OCI-LY1 (cell line): ENCODE results near the gene ZNF697.

Experiments
- H2AFZ ChIP-seq: fragments of 200-600 bp; sonication (generic), shearing (Covaris generic); 2 replicates; pipeline ENCODE4 v1.6.0; 2014; ENCODE audit warnings: antibody characterized with exemption, mild to moderate bottlenecking, low read length
- H3F3A ChIP-seq: fragments of 200-600 bp; sonication (generic), shearing (Covaris generic); 2 replicates; pipeline ENCODE4 v1.6.0; 2014; ENCODE audit warnings: mild to moderate bottlenecking, antibody characterized with exemption, low read length, moderate library complexity; ENCODE audit not compliant: insufficient read depth
- H3K27ac ChIP-seq: fragments of 200-600 bp; sonication (generic); 2 replicates; pipeline ENCODE4 v1.5.1; 2014; ENCODE audit warnings: low read length, mixed run types, mild to moderate bottlenecking, low read depth; ENCODE audit not compliant: poor library complexity, severe bottlenecking
- H3K27me3 ChIP-seq: fragments of 200-600 bp; sonication (generic); 2 replicates; pipeline ENCODE4 v1.6.0; 2014; ENCODE audit warnings: antibody characterized with exemption, mild to moderate bottlenecking, low read length, moderate library complexity; ENCODE audit not compliant: insufficient read depth
- H3K36me3 ChIP-seq: fragments of 200-600 bp; sonication (generic); 2 replicates; pipeline ENCODE4 v1.6.1; 2014; ENCODE audit warnings: mild to moderate bottlenecking, antibody characterized with exemption, low read length, moderate library complexity, mixed read lengths; ENCODE audit not compliant: insufficient read depth
- H3K4me1 ChIP-seq: fragments of 200-600 bp; sonication (generic); 2 replicates; pipeline ENCODE4 v1.5.1; 2014; ENCODE audit warnings: mild to moderate bottlenecking, low read length, moderate library complexity; ENCODE audit not compliant: insufficient read depth, severe bottlenecking
- H3K4me2 ChIP-seq: fragments of 200-600 bp; sonication (generic), shearing (Covaris generic); 2 replicates; pipeline ENCODE4 v1.6.1; 2014; ENCODE audit warnings: low read length
- H3K4me3 ChIP-seq: fragments of 200-600 bp; sonication (generic); 2 replicates; pipeline ENCODE4 v1.5.1; 2014; ENCODE audit warnings: low read length, low read depth, mild to moderate bottlenecking, mixed read lengths; ENCODE audit not compliant: poor library complexity, severe bottlenecking
- H3K79me2 ChIP-seq: fragments of 200-600 bp; shearing (Covaris generic); 2 replicates; pipeline ENCODE4 v1.6.1; 2016; ENCODE audit warnings: mixed run types, low read length, mixed read lengths; ENCODE audit not compliant: insufficient read depth
- H3K9ac ChIP-seq: fragments of 200-600 bp; sonication (generic), shearing (Covaris generic); 2 replicates; pipeline ENCODE4 v1.6.1; 2014; ENCODE audit warnings: mild to moderate bottlenecking, low read length, mixed read lengths
- H3K9me2 ChIP-seq: fragments of 200-600 bp; sonication (generic), shearing (Covaris generic); 2 replicates; pipeline ENCODE4 v1.6.1; 2014; ENCODE audit warnings: low read depth, mild to moderate bottlenecking, low read length, mixed read lengths
- H3K9me3 ChIP-seq: fragments of 200-600 bp; shearing (Covaris generic); 2 replicates; pipeline ENCODE4 v1.6.1; 2014; ENCODE audit warnings: low read length, mixed read lengths
- H4K20me1 ChIP-seq: fragments of 200-600 bp; sonication (generic), shearing (Covaris generic); 2 replicates; pipeline ENCODE4 v1.6.0; 2016; ENCODE audit warnings: mild to moderate bottlenecking, low read length; ENCODE audit not compliant: insufficient read depth
- CTCF ChIP-seq: fragments of 200-600 bp; sonication (generic), shearing (Covaris generic); IDR thresholded peaks from 2 replicates; pipeline ENCODE4 v1.5.1; 2017; ENCODE audit warnings: mild to moderate bottlenecking, antibody characterized with exemption, low read length, moderate library complexity, mixed read lengths
- EZH2 ChIP-seq: fragments of 200-600 bp; sonication (generic), shearing (Covaris generic); IDR thresholded peaks from 2 replicates; pipeline ENCODE4 v1.8.0; 2017; ENCODE audit warnings: borderline replicate concordance, mixed run types, mild to moderate bottlenecking, antibody characterized with exemption, low read length, moderate library complexity, mixed read lengths

The ZNF697 gene

GRCh38 chr1:119655154-119655553, 7.1 kb upstream of the ZNF697 start:
- Histone ChIP-seq H4K20me1 (no peaks in the 10 kb centered on the region), H3K79me2 (no peaks in the 10 kb centered on the region), H3K4me1 (no peaks in the 10 kb centered on the region), H3K4me3 (no peak overlapping the region), H3K9me3 (no peaks in the 10 kb centered on the region), H3K9me2 (no peaks in the 10 kb centered on the region), H3F3A (no peaks in the 10 kb centered on the region), H3K4me2 (no peak overlapping the region), H3K27ac (no peak overlapping the region), H3K9ac (no peak overlapping the region), H3K36me3 (no peaks in the 10 kb centered on the region), H2AFZ (no peak overlapping the region), H3K27me3 (no peaks in the 10 kb centered on the region)
- TF ChIP-seq CTCF (no peak), EZH2 (no peak)

GRCh38 chr1:119653839-119654170, 5.7 kb upstream of the ZNF697 start:
- H3K4me3 ChIP-seq = no peak overlapping the region
- no peaks in the 10 kb centered on the region for H3K4me1 ChIP-seq
- no peaks in the 10 kb centered on the region for H3K36me3 ChIP-seq
- H3K9me3 ChIP-seq = no peaks in the 10 kb centered on the region
- no peaks in the 10 kb centered on the region for H3K27me3 ChIP-seq
- no peaks in the 10 kb centered on the region for H4K20me1 ChIP-seq
- no peaks in the 10 kb centered on the region for H3K9me2 ChIP-seq
- no peaks in the 10 kb centered on the region for H3F3A ChIP-seq
- TF ChIP-seq EZH2 = no peak
- TF ChIP-seq CTCF = no peak
- H3K9ac ChIP-seq = no peak overlapping the region
- no peak overlapping the region for H3K27ac ChIP-seq
- H3K4me2 ChIP-seq = no peak overlapping the region
- no peak overlapping the region for H2AFZ ChIP-seq
- no peaks in the 10 kb centered on the region for H3K79me2 ChIP-seq

GRCh38 chr1:119653135-119653838, 5.2 kb upstream of the ZNF697 start:
- no peak overlapping the region for H3K27ac ChIP-seq
- H4K20me1 ChIP-seq = no peaks in the 10 kb centered on the region
- TF ChIP-seq EZH2 (no peak), CTCF (no peak)
- H3K9me2 ChIP-seq = no peaks in the 10 kb centered on the region
- no peak overlapping the region for H2AFZ ChIP-seq
- H3K27me3 ChIP-seq = no peaks in the 10 kb centered on the region
- no peak overlapping the region for H3K4me3 ChIP-seq
- H3K4me1 ChIP-seq = no peaks in the 10 kb centered on the region
- H3F3A ChIP-seq = no peaks in the 10 kb centered on the region
- H3K36me3 ChIP-seq = no peaks in the 10 kb centered on the region
- no peaks in the 10 kb centered on the region for H3K9me3 ChIP-seq
- no peak overlapping the region for H3K9ac ChIP-seq
- no peak overlapping the region for H3K4me2 ChIP-seq
- H3K79me2 ChIP-seq = no peaks in the 10 kb centered on the region
